Left colon (tissue), 2 donors: Measurements from ENCODE around the gene KCNJ6. TPM values are rescaled to one million over a fixed set of nuclear protein-coding genes. Genes with fewer than 3 reads are reported as not detected.
"Not testable (repeated sequence)": the region's sequence is repeated elsewhere in the genome, so short reads cannot be mapped to it uniquely, and the experiment has no call there.

Experiments used
- ATAC-seq: fragments of 200-7000 bp; cut with Tn5 transposase; one replicate; pipeline ENCODE4 v1.9.1; 2020; ENCODE audit warnings: mild to moderate bottlenecking, moderate library complexity
- DNase-seq, 2 donors: peaks; one replicate each; pipeline ENCODE4 v3.0.0-alpha.2; 2020
- intact Hi-C, 2 donors: fragments of 100-400 bp; cut with DNase I in 1 of 2; cut with micrococcal nuclease in 1 of 2; formaldehyde crosslinking; loops; one replicate each; pipeline versions ENCODE4 v1.11.2 to v1.14.0; 2022; cut with DNase I, micrococcal nuclease
- total RNA-seq, 2 donors: library from RNA; stranded (reverse); fragmentation: NEBNext Ultra II Directional; extraction: Animal tissue kit (Norgen Biotek cat#: 25700); gene quantifications; one replicate each; pipeline ENCODE4 v1.2.1, GENCODE V29; 2021
- donor health status: DM: no; HTN: no; CAD: no.
- donor health status: DM: yes; HTN: yes; CAD: no.

The KCNJ6 gene
- total RNA-seq, 2 donors from 2014 or later = 0.14 to 0.15 TPM

DNA sequence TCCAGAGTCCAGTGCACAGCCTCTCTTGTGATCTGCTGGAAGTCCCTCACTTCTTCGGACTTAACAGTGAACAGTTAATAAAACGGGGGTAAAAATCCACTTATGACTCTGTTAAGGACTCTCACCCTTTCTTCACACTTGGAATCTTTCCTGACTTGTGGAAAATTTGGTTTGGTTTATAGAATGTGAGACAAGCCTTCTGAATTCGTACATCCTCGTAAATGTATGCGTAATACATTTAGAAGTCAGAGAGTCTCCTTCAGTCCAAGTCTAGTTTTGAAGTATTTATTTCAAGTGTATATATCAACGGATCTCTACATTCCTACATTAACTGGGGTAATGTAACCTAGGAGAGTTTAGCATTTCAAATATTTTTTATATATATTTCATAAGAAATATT lies 270.4 kb downstream of the KCNJ6 start:
- ATAC-seq = no peak
- intact Hi-C loops = no loop called here
- DNase-seq = no peak

DNA sequence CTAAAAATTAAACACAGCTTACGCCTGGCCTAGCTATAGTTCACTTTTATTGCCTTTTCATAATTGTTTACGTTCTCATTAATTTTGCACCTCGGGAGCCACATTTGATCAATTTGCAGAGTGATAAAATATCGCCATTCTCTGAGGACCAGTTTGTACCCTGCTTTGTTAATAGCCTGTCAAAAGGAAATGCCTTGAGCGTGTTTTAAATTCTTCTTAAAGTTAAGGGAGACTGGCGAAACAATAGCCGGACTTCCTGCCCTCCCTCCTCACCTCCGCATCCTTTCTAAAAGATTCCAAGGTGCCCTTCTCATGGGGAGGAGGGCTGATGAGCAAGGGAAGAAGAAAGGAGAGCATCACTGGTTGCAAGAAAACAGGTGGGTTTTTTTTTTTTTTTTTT lies 271.6 kb downstream of the KCNJ6 start:
- ATAC-seq = no peak
- no peak for DNase-seq
- intact Hi-C loops = no loop called here

DNA sequence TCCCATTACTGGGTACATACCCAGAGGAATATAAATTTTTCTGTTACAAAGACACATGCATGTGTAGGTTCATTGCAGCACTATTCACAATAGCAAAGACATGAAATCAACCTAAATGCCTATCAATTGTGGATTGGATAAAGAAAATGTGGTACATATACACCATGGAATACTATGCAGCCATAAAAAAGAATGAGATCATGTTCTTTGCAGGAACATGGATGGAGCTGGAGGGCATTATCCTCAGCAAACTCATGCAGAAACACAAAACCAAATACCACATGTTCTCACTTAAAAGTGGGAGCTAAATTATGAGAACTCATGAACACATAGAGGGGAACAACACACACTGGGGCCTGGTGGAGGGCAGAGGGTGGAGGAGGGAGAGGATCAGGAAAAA lies 272.4 kb downstream of the KCNJ6 start:
- DNase-seq, ATAC-seq, intact Hi-C loops: not testable (repeated sequence)

DNA sequence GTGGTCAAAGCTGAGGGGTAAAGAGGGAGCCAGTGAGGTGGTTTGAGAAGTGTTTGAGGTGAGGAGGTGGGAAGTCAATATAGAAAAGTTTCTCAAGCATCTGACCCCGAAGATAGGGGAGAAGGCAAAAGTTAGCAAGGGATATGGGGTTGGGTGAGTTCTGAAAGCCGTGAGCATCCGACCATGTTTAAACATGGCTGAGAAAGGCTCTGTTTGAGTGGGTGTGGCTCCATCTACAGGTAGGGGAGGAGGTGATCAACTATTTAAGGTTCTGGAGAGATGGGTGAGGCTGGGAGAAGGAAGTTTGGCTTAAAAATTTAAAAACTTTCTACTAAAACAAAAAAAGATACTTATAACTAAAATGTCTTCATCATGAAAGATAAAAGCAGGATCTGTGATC lies 273.8 kb downstream of the KCNJ6 start:
- DNase-seq (no peak), ATAC-seq (peak; percentile 56)
- intact Hi-C loops = no loop called here

DNA sequence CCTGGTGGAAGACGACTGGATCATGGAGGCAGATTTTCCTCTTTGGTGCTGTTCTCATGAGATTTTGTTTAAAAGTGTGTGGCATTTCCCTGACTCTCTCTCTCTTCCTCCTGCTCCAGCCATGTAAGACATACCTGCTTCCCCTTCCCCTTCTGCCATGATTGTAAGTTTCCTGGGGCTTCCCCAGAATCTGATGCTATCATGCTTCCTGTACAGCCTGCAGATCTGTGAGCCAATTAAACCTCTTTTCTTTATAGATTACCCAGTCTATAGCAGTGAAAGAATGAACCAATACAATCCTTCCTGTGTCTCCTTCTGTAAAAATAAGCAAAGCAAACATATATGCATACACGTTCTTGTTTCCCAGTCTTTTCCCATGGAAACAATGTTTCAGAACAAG lies 276.5 kb downstream of the KCNJ6 start:
- ATAC-seq (no peak), DNase-seq (no peak)
- intact Hi-C loops = no loop called here

DNA sequence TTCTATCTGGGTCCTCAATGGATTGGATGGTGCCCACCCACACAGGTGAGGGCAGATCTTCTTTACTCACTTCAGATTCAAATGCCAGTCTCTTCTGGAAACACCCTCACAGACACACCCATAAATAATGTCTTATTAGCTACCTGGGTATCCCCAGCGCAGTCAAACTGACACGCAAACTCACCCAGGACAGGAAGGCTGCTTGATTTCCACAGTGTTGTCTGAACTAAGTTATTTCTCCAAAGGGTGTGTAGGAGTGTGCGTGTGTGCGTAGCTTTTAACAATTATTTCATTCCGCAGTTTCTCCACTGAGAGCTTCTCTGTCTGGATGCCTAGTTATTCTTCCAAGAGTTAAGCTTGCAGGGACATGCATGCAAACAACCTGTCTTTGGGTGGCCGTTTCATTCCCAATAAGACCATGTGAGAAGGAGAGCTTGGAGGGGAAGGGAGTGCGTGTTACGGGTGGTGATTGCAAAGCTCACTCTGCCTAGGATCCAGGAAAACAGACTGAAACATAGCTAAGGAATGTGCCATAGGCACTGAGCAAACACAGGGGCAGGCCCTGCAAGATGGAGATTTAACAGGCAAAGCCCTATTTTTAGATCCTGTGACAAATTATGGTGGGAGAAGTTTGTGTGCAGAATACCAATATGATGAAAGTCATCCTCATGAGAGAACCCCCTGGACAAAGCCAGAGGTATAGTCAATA lies 280.0 kb downstream of the KCNJ6 start:
- no peak for DNase-seq
- ATAC-seq = no peak
- intact Hi-C loops = no loop called here

DNA sequence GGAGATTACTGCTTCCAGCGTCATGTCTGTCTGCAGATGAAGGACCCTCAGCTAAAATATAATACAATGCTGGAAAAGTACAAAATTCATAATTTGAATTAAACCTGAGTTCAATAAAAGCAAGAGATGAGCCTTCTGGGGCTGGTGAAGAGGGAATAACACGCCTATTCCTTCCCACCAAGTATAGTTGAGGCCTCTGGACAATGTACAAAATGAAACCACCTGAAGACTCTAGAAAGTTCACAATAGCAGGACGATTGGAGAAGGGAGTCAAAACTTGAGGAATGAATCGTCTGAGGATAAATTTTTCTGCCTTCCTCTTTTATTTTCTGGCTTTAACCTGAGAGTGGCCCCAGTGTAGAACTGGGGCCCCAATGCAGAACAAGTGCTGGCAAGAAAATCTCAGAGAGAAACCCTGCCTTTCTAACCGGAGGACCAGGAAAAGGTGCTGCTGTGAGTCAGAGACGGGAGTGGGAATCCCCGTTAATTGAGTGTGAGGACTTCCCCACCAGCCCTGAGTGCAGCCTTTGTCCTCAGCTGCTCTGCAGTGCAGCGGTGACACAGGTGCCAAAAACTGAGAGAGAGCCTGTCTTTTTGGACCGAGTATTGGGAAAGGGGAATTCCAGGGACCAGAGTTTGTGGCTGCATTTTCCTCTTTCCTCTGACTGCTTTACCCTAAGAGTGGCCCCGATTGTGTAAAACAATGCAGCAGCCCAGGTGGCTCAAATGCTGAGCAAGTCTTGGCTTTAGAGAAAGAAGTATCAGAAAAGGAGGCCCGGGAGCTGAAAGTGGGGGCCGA lies 284.7 kb downstream of the KCNJ6 start:
- ATAC-seq (no peak), DNase-seq (no peak)
- intact Hi-C loops = no loop called here

DNA sequence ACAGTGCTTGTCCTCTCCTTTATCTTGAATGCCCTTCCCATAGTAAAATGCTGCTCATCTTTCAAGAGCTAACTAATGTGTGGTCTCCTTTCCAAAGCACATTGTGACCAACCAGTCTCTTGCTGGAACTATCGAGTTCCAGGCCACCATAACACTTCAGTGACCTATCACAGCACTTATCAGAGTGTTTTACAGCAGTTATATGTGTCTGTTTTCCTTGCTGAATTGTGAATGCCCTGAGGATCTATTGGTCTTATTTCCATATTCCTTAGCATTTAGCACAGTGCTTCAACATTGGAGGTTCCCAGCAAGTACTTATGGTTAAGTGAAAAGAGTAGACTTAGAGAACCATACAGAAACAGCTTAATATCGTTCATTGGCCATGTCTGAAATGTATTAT lies 285.4 kb downstream of the KCNJ6 start:
- ATAC-seq (no peak), DNase-seq (no peak)
- intact Hi-C loops = no loop called here

DNA sequence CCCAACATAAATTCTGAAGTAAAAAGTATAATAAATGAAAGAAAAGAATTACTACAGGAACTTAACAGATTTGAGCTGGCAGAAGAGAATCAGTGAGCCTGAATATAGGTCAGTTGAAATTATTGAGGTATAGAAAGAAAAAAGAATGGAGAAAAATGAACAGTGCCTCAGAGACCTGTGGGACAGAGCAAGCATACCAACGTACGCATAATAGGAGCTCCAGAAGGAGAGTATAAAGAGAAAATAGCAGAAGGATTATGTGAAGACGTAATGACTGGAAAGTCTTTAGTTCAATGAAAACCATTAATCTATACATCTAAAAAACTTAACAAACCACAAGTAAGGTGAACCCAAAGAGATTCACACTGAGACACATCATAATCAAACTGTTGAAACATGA lies 287.9 kb downstream of the KCNJ6 start:
- DNase-seq (no peak), ATAC-seq (no peak)
- intact Hi-C loops = no loop called here

DNA sequence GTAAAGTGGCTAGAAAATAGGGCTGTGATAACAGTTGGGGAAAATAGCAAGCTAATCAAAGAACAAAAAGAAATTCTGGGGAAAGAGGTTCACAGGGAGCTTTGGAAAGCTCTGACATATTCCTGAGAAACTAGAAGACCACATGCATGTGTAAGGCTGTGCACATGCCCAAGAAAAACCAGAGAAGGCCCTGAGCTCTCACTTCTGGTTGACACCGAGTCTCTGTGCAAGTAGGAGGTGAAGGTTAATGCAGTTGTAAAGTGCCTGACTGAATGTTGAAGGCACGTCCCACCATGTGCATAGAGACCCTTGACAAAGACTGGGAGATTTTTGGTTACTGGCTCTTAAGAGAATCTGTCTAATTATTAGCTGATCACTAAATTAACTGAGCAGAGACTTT lies 288.7 kb downstream of the KCNJ6 start:
- DNase-seq (no peak), ATAC-seq (no peak)
- intact Hi-C loops = no loop called here

DNA sequence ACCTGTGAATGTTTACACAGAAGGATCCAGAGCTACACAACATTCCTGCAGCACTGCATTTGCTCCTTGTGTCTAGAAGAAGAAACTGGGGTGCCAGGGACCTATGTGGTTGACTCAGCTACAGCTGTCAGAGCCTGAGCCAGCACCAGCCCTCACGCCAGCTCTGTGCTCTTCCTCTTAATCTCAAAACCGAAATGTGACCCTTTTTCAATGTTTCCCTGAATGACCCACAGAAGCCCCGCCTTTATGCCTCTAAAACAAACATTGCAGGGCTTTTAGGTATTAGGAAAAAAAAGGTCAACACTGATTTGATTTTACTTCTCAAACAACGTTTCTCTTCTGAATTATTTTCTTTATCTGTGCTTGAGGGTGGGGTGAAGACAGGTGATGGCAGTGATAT lies 289.2 kb downstream of the KCNJ6 start:
- ATAC-seq = no peak
- DNase-seq = no peak
- intact Hi-C loops = no loop called here

DNA sequence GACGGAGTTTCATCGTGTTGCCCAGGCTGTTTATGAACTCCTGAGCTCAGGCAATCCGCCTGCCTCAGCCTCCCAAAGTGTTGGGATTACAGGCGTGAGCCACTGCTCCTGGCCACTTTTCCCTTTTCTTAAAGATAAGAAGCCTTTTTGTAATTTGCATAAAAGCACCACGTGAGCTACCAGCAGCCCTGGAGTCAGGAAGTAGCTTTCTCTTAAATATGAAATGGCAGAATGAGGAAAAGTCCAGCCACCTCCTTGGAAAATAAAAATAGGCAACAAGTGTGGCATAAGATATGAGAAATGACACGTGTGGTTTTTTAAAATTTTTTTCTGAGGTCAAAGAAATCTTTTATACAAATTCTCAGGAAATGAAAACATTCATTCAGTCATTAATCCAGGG lies 289.9 kb downstream of the KCNJ6 start:
- ATAC-seq = no peak
- no peak for DNase-seq
- intact Hi-C loops = no loop called here

DNA sequence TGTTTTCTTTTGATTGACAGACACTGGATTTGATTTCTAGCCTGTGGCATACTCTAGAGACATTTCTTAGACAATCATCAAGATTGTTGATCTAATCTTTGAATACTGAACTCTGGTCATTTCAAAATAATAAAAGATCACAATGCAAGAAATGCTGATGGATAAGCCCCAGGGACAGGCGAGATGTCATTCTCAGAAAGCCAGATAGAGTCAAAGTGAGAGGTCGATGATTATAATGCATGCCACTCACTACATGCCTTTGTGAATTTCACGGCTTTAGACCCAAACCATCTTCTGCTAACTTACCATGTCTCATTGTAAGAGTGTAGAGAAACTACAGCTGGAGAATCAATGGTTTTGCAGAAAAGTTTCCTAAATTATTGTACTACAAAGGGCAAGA lies 292.6 kb downstream of the KCNJ6 start:
- no peak for DNase-seq
- no peak for ATAC-seq
- intact Hi-C loops = no loop called here

DNA sequence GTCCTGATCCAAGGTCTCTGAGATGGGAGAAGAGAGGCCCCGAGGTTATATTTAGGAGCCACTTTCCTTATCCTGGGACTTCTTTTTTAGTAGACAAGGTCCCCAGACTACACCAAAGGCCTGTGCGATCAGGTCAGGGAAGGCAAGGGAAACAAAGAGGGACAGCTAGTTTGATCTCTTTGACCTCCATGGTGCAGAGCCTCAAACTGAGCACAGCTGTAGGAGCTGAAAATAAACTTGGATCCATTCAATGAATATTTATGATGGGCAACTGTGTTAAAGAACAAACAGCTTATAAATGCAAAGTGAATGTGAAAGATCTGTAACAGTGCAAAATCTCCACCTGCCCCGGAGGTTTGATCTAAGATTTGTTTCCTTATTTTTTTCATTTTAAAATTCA lies 293.1 kb downstream of the KCNJ6 start:
- intact Hi-C loops = no loop called here
- no peak for ATAC-seq
- no peak for DNase-seq

DNA sequence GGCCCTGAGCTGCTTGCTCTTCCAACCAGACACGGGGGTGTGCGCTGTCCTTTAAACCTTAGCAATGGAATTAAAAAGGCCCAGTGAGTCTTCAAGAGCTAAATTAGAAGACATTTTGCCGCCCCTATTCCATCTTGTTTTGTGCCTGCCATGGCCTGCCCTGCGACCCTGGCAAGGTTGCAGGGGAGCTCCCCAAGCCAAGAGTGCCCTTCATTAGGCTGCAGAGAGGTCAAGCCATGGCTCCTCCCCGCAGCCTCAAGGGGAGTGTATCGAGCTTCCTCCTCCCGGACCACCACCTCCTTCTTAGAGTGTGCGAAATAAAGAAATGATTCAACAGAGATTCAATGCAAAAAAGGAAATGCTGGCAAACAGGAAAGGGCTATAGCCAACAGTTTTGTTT lies 293.5 kb downstream of the KCNJ6 start:
- intact Hi-C loops = no loop called here
- DNase-seq (no peak), ATAC-seq (no peak)

DNA sequence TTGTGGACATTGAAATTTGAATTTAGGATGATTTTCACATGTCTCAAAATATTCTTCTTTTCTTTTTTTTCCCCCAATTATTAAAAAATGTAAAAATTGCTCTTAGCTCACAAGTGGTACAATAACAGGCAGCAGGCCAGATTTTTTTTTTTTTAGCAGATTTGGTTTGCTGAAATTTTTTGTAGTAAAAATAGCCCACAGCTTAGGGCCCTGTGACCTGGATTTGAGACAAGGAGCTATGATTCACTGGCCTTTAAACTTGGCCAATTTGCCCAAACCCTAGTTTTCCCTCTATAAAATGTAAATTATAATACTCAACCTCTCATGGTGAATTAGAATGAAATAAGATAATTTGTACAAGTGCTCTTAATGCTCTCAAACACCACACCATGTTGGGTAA lies 295.9 kb downstream of the KCNJ6 start:
- intact Hi-C loops = no loop called here
- no peak for ATAC-seq
- DNase-seq = no peak

DNA sequence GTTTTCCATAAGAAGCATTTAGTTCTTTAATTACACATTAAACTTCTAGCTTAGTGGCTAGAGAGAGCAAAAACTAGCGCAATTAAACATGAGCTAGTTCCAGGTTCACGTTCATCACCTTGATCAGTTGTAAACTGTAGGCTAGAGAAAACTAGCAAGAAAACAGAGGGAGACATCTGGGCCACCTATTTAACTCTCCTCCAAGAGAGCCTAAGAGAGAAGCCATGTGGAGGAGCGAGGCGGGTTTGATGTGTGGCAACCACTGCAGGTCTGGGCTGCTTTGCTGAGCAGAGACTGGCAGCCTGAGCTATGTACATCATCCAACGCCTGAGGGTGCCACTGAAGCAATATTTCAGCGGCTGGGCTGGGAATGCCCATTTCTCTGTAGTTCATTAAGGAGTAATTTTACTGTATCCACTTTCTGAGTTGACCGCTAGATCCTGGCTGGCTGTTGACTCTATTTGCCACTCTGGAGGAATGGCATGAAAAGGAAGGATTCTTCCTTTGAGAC lies 296.7 kb downstream of the KCNJ6 start:
- intact Hi-C loops = no loop called here
- DNase-seq (no peak), ATAC-seq (no peak)

DNA sequence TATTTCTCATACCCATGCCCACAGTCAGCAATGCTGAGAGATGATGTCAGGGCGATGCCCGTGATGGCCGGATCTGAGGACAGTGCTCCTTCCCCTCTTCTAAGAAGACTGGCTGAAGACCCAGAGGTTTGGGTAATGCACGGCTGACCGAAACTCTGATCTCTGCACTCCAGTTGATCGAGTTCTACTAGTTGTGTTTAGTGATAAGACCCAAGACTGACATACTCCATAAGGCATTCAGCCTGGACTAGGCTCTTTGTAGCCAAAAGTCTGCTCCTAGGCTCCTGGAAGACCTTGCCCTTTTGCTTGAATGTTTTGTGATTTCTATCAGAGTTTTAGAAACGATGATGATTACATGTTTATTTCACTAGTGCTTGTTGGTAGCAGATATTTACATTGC lies 298.2 kb downstream of the KCNJ6 start:
- intact Hi-C loops = no loop called here
- no peak for ATAC-seq

DNA sequence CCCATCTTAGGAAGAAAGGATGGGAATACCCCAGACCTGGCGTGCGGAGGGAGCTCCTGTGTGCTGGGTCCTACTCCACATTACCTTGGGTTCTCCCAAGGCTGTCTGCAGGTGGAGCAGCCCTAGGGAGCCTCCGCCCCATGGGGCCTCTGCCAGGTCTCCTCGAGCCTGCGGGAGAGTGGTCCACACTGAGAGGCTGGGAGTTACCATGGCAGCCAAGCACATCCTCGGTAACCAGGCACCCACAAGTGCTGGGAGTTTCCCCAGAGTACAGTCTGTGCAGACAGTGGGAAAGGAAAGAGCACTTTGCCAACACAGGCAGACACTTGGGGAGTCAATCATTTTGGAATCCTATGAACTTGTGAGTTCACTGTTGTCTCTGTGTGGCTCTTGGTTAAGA lies 300.3 kb downstream of the KCNJ6 start:
- intact Hi-C loops = no loop called here
- DNase-seq = no peak
- no peak for ATAC-seq

More for the DNA sequence above, 298.2 kb downstream of the KCNJ6 start:
- no peak for DNase-seq

DNA sequence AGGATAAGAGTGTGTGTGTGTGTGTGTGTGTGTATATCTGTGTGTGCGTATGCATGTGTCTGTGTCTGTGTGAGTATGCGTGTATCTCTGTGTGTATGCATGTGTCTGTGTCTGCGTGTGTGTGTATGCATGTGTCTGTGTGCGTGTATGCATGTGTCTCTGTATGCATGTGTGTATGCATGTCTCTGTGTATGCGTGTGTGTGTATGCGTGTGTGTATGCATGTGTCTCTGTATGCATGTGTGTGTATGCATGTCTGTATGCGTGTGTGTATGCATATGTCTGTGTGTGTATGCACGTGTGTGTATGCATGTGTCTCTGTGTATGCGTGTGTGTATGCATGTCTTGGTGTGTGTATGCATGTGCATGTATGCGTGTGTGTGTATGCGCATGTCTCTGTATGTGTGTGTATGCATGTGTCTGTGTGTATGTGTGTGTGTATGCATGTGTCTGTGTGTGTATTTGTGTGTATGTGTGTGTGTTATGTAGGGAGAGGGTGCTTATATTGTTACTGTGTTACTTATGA lies 301.8 kb downstream of the KCNJ6 start:
- DNase-seq (no peak), ATAC-seq (no peak)
- intact Hi-C loops = no loop called here
